Measurements from ENCODE around the gene PTP4A1.

The PTP4A1 gene

DNA sequence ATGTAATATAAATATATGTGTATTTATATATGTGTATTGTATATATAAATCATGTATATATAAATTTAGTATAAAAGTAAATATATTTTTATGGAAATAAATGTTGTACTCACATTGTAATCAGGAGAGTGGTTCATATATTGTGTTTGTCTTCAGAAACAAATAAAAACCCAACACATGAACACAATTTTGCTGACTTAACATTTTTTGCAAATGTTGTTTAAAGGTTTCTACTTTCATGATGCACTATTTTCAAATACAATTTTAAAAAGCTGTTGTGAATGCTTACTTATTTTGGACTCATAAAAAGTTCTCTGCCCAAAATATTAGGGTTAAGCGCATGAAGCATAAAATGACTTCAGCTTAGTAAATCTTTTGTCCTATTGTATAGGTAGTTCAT is 39.3 kb downstream of the PTP4A1 start:
- Histone ChIP-seq H3K36me3 (ENCODE audit: control insufficient read depth, insufficient read depth, low read length) (no peaks in the 10 kb centered on the region), H3K4me3 (replicated peaks; ENCODE audit: low read depth, low read length) (no peak overlapping the region), H3K27me3 (replicated peaks; ENCODE audit: control insufficient read depth, insufficient read depth, low read length) (no peaks in the 10 kb centered on the region; the same call in 1 of the 2 replicates)
- TF ChIP-seq, protein P1, sequence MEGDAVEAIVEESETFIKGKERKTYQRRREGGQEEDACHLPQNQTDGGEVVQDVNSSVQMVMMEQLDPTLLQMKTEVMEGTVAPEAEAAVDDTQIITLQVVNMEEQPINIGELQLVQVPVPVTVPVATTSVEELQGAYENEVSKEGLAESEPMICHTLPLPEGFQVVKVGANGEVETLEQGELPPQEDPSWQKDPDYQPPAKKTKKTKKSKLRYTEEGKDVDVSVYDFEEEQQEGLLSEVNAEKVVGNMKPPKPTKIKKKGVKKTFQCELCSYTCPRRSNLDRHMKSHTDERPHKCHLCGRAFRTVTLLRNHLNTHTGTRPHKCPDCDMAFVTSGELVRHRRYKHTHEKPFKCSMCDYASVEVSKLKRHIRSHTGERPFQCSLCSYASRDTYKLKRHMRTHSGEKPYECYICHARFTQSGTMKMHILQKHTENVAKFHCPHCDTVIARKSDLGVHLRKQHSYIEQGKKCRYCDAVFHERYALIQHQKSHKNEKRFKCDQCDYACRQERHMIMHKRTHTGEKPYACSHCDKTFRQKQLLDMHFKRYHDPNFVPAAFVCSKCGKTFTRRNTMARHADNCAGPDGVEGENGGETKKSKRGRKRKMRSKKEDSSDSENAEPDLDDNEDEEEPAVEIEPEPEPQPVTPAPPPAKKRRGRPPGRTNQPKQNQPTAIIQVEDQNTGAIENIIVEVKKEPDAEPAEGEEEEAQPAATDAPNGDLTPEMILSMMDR (IDR thresholded peaks at IDR 0.05; ENCODE audit: insufficient read depth, low read length, poor library complexity, severe bottlenecking): no peak
- no peak for DNase-seq (ENCODE audit: extremely low read depth, insufficient read length)

DNA sequence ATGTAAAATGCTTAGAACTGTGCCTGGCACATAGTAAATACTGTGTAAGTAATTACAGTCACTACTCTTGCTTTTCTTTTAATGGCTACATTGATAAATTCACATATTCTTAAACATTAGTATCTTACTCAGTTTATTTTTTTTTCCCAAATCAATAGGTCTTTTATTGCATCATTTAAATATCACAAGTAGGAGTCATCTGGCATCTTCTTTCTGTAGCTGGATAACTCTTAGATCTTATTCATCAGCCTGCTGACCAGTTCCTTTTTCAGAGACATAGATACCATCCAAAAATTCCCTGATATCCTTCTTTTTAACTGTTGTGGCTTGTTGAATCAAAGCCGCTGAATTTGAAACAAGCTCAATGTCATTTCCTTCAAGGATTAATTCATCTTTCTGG is 43.3 kb downstream of the PTP4A1 start:
- no peaks in the 10 kb centered on the region for H3K36me3 ChIP-seq (ENCODE audit: control insufficient read depth, insufficient read depth, low read length)
- DNase-seq (ENCODE audit: extremely low read depth, insufficient read length): no peak
- TF ChIP-seq, protein P1 (IDR thresholded peaks at IDR 0.05; ENCODE audit: insufficient read depth, low read length, poor library complexity, severe bottlenecking): no peak
- H3K4me3 ChIP-seq (replicated peaks; ENCODE audit: low read depth, low read length): no peak overlapping the region
- H3K27me3 ChIP-seq (replicated peaks; ENCODE audit: control insufficient read depth, insufficient read depth, low read length): no peaks in the 10 kb centered on the region; the same call in 1 of the 2 replicates
